Measurements from ENCODE around the gene OPN1MW2.
"Not testable (repeated sequence)": the region's sequence is repeated elsewhere in the genome, so short reads cannot be mapped to it uniquely, and the experiment has no call there.

Gene OPN1MW2

DNA sequence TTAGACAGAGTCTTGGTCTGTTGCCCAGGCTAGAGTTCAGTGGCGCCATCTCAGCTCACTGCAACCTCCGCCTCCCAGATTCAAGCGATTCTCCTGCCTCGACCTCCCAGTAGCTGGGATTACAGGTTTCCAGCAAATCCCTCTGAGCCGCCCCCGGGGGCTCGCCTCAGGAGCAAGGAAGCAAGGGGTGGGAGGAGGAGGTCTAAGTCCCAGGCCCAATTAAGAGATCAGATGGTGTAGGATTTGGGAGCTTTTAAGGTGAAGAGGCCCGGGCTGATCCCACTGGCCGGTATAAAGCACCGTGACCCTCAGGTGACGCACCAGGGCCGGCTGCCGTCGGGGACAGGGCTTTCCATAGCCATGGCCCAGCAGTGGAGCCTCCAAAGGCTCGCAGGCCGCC lies at the start of gene OPN1MW2:
Gene OPN1MW2, plus strand, starts transcription at position 301 of the 400 bp plus-strand sequence. Its CDS starts 60 bp downstream, at position 361.
- not testable (repeated sequence) for DNase-seq (ENCODE audit: low spot score)

DNA sequence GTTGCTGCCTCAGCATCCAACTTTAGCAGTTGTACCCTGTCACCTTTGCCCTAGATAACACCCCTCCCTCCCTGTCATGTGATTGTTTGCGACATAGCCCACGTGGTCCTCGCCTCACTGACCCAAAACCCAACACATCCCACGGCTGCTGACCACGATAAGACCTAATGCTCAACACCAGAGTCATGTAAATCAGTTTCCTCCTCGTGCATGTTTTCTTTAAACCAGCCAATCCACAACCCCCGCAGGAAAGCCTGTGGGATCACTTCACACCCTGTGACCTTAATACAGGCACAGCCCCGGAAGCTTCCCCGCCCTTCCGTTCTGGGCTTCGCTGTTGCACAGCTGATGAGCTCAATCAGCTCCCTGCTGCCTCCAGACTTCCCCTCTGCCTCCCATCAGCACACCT lies 47.0 kb upstream of the OPN1MW2 start:
- not testable (repeated sequence) for DNase-seq (ENCODE audit: low spot score)

DNA sequence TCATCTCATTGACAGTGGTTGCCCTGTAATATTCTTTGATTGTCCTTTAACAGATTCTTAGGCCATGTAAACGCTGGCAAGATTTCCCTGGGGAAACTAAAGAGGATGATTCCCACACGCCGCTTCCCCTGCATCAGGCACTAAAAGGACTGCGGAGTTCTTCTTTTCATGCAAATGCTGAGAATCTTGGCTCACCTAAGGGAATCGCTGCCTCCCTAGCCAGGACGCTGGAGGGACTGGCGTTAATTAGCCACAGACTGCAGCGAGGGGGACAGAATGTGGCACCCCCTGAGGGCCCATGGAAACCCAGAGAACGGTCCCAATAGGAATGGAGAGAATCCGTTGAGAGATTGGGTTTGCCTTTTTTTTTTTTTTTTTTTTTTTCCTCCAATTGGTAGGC lies 45.2 kb upstream of the OPN1MW2 start:
- not testable (repeated sequence) for DNase-seq (ENCODE audit: low spot score)

DNA sequence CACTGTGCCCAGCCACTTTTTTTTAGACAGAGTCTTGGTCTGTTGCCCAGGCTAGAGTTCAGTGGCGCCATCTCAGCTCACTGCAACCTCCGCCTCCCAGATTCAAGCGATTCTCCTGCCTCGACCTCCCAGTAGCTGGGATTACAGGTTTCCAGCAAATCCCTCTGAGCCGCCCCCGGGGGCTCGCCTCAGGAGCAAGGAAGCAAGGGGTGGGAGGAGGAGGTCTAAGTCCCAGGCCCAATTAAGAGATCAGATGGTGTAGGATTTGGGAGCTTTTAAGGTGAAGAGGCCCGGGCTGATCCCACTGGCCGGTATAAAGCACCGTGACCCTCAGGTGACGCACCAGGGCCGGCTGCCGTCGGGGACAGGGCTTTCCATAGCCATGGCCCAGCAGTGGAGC lies 37.3 kb upstream of the OPN1MW2 start, which contains the start of gene OPN1MW:
Gene OPN1MW, plus strand, starts transcription at position 301 of the 400 bp plus-strand sequence. Its CDS starts 82 bp downstream, at position 383.
- not testable (repeated sequence) for DNase-seq (ENCODE audit: low spot score)

DNA sequence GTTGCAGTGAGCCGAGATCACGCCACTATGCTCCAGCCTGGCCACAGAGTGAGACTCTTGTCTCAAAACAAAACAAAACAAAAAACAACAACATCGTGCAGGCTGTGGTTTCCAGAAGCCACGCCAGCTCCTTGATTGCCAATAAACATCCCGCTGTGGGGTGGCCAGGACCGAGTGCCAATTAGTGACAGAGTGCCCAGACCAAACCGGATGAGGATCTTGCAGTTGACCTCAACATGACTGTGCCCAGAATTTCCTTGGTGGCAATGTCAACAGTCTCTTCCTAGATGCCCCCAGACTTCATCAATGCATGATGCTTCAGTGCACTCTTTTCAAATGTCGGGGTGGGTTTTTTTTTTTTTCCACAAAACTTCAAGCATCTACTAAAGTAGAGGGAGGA lies 35.8 kb upstream of the OPN1MW2 start:
- DNase-seq (ENCODE audit: low spot score), result not testable (repeated sequence)

DNA sequence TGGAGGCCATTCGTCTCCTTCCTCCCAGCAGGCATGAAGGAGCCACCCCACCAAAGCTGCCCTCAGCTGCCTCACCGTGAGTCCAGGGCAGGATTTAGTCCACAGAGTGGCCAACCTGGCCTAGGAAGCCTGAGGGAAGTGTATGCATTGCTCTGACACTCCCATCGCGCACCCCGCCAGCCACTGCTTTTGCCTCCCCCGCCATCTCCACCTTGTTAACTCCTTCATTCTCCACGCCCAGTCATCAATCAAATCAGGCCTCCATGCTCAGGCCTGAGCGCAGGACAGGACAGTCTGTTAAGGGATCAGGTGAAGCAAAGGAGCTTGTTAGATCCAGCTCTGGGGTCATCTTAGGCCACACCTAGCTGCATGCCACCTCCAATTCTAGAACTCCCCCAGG lies 26.7 kb upstream of the OPN1MW2 start:
- not testable (repeated sequence) for DNase-seq (ENCODE audit: low spot score)

DNA sequence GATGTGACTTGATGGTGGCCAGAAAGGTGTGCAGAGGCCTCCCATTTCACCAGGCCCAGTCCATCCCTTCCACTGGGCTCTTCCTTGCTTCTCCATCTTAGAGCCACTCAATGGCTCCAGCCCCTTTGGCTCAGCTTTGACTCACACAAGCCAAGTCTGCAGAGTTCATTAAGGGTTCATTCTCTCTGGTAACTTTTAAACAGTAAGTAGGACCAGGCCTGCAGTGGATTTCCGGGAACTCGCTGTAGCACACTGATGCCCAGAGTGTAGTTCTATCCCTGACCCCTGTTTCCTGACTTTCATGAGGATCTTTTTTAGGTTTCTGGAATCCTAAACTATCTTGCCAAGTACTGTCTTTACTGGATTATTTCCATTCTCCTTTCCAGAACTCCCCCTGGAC lies 25.2 kb upstream of the OPN1MW2 start:
- not testable (repeated sequence) for DNase-seq (ENCODE audit: low spot score)

DNA sequence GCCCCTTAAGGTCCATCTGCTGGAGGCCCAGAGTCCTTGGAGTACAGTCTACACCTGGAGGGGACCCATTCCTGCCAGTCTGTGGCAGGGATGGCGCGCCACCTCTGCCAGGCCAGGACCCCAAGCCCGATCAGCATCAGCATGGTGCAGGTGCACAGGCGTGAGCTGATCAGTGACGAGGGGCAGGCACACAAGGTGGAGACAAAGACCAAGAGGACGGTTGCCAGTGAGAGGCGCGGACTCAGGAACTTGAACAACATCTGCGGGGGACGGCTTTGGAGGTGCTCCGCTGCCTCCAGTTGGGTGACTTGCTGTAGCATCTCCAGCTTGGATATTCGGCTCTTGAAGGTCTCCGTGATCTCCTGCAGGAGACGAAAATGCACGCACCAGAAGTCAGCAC lies 23.1 kb upstream of the OPN1MW2 start:
- not testable (repeated sequence) for DNase-seq (ENCODE audit: low spot score)

DNA sequence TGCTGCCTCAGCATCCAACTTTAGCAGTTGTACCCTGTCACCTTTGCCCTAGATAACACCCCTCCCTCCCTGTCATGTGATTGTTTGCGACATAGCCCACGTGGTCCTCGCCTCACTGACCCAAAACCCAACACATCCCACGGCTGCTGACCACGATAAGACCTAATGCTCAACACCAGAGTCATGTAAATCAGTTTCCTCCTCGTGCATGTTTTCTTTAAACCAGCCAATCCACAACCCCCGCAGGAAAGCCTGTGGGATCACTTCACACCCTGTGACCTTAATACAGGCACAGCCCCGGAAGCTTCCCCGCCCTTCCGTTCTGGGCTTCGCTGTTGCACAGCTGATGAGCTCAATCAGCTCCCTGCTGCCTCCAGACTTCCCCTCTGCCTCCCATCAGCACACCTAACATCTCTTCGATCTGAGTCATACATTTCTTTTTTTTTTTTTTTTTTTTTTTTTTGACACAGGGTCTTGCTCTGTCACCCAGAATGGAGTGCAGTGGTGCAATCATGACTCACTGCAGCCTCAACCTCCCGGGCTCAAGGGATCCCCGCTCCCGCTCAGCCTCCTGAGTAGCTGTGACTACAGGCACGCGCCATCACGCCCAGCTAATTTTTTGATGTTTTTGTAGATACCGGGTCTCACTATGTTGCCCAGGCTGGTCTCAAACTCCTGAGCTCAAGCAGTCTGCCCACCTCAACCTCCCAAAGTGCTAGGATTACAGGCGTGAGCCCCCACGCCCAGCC lies 9.7 kb upstream of the OPN1MW2 start:
- DNase-seq (ENCODE audit: low spot score), result not testable (repeated sequence)

DNA sequence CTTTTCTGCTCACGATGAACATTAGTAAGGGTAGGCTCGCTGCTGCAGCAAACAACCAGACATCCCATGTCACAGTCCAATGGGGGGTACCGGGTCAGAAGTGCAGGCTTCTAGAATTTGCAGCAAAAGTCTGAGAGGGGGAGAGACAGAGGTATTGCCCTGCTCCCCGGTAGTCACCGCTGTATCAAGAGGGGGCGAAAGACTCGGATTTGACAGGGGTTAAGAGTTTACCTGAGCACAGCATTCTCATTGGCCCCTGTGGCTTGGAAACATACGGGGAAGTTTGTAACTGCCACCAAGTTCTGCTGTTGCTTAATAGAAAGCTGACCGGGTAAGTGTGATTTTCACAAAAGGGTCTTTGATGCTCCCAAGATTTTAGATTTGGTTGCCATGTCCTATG lies 8.5 kb upstream of the OPN1MW2 start:
- DNase-seq (ENCODE audit: low spot score), result not testable (repeated sequence)

DNA sequence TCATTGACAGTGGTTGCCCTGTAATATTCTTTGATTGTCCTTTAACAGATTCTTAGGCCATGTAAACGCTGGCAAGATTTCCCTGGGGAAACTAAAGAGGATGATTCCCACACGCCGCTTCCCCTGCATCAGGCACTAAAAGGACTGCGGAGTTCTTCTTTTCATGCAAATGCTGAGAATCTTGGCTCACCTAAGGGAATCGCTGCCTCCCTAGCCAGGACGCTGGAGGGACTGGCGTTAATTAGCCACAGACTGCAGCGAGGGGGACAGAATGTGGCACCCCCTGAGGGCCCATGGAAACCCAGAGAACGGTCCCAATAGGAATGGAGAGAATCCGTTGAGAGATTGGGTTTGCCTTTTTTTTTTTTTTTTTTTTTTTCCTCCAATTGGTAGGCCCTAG lies 8.1 kb upstream of the OPN1MW2 start:
- DNase-seq (ENCODE audit: low spot score), result not testable (repeated sequence)

DNA sequence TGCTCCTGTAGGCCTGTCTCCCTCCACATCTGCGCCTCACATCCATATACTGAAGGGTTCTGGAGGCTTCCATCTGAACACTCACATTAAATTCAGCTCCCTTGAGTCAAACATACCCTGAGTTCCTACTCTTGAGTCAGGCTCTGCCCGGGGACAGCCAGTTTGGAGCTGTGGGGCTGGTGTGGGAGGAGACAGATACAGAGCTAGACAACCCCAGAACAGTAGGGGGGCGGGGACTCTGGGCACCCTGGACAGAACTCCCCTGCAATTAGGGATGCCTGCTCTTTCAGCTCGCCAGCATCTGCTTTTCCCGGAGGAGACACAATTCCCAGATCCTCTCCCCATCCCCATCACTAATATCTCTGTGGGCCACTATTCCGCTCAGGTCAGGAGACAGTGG lies 5.7 kb downstream of the OPN1MW2 start:
- not testable (repeated sequence) for DNase-seq (ENCODE audit: low spot score)

DNA sequence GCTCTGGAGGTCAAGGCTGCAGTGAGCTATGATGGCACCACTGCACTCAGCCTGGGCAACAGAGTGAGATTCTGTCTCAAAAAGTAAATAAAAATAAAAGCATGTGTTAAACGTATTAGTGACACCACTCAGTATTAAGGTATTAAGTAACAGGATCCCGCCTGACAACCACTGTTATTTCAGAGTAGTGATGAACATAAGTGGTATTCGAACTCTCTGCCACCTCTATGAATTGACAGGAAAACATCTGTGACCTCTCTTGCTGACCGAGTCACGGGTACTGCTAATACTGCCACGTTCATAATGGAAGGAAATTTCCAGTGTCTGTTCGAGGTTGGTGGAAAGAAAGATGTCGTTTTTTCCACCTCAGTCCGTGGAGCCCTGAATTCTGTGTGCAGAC lies 7.2 kb downstream of the OPN1MW2 start:
- DNase-seq (ENCODE audit: low spot score), result not testable (repeated sequence)

DNA sequence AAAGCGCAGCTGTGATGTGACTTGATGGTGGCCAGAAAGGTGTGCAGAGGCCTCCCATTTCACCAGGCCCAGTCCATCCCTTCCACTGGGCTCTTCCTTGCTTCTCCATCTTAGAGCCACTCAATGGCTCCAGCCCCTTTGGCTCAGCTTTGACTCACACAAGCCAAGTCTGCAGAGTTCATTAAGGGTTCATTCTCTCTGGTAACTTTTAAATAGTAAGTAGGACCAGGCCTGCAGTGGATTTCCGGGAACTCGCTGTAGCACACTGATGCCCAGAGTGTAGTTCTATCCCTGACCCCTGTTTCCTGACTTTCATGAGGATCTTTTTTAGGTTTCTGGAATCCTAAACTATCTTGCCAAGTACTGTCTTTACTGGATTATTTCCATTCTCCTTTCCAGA lies 11.9 kb downstream of the OPN1MW2 start:
- not testable (repeated sequence) for DNase-seq (ENCODE audit: low spot score)

DNA sequence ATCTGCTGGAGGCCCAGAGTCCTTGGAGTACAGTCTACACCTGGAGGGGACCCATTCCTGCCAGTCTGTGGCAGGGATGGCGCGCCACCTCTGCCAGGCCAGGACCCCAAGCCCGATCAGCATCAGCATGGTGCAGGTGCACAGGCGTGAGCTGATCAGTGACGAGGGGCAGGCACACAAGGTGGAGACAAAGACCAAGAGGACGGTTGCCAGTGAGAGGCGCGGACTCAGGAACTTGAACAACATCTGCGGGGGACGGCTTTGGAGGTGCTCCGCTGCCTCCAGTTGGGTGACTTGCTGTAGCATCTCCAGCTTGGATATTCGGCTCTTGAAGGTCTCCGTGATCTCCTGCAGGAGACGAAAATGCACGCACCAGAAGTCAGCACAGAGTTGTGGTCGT lies 14.1 kb downstream of the OPN1MW2 start:
- not testable (repeated sequence) for DNase-seq (ENCODE audit: low spot score)

DNA sequence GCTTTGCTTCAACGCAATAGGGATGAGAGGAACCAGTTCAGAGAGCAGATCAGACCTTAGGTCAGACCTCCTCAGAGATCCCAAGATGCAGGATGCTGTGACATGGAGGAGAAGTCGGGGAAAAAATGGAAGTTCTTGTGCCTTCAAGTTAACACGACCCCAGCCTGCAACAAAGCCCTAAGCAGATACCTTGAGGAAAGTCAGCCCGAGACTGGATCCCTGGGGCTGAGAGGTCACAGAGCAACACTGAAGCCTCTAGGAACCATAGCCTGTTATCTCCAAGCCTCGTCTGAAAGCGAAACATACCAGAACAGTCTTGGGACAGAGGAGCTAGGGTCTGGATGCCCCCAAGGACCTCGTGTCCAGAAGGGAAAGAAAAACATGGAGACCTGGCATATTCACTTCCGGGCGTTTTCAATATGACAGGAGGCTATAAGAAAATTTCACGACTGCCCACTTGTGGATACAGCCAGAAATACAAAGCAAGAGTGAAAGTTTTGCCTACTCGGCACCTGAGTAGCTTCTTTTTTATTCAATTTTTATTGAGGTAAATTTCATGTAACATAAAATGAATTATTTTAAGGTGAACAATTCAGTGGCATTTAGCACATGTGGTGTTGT lies 19.5 kb downstream of the OPN1MW2 start:
- DNase-seq (ENCODE audit: low spot score), result not testable (repeated sequence)

DNA sequence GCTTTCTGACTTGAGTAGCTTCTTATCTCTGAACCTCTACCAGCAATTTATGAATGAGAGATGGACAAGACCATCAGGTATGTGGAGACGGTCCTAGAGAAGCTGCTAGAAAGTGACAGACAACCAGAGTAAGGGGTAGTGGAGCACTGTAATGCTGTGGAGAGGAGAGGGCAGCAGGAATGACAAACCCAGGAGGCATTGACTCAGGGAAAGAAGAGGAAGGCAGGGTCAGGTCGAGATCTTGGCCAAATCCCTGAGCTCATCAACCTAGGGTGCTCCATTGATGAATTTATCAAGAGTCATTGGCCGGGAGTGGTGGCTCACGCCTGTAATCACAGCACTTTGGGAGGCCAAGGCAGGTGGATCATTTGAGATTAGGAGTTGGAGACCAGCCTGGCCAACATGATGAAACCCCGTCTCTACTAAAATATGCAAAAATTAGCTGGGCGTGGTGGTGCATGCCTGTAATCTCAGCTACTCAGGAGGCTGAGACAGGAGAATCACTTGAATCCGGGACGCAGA lies 20.5 kb downstream of the OPN1MW2 start:
- not testable (repeated sequence) for DNase-seq (ENCODE audit: low spot score)

DNA sequence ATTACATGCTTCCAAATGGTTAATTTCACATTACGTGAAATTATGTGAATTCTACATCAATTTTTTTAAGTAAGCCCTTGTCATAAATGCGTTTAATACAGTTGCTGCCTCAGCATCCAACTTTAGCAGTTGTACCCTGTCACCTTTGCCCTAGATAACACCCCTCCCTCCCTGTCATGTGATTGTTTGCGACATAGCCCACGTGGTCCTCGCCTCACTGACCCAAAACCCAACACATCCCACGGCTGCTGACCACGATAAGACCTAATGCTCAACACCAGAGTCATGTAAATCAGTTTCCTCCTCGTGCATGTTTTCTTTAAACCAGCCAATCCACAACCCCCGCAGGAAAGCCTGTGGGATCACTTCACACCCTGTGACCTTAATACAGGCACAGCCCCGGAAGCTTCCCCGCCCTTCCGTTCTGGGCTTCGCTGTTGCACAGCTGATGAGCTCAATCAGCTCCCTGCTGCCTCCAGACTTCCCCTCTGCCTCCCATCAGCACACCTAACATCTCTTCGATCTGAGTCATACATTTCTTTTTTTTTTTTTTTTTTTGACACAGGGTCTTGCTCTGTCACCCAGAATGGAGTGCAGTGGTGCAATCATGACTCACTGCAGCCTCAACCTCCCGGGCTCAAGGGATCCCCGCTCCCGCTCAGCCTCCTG lies 28.0 kb downstream of the OPN1MW2 start:
- not testable (repeated sequence) for DNase-seq (ENCODE audit: low spot score)

DNA sequence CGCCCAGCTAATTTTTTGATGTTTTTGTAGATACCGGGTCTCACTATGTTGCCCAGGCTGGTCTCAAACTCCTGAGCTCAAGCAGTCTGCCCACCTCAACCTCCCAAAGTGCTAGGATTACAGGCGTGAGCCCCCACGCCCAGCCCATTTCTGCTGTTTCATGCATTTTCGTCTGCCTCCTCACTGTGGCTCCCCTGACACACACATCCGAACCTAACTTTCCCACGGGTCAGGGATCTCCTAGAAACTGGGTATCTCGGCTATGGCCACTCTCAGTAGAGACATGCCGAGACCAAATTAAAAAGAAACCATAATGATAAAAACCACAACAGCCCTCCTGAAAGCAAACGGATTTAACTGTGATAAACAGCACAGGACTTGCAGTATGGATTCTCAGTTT lies 28.5 kb downstream of the OPN1MW2 start:
- DNase-seq (ENCODE audit: low spot score), result not testable (repeated sequence)

DNA sequence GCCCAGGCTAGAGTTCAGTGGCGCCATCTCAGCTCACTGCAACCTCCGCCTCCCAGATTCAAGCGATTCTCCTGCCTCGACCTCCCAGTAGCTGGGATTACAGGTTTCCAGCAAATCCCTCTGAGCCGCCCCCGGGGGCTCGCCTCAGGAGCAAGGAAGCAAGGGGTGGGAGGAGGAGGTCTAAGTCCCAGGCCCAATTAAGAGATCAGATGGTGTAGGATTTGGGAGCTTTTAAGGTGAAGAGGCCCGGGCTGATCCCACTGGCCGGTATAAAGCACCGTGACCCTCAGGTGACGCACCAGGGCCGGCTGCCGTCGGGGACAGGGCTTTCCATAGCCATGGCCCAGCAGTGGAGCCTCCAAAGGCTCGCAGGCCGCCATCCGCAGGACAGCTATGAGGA lies 37.7 kb downstream of the OPN1MW2 start, which contains the start of gene OPN1MW3:
Gene OPN1MW3, plus strand, starts transcription at position 301 of the 400 bp plus-strand sequence. Its CDS starts 38 bp downstream, at position 339.
- not testable (repeated sequence) for DNase-seq (ENCODE audit: low spot score)

DNA sequence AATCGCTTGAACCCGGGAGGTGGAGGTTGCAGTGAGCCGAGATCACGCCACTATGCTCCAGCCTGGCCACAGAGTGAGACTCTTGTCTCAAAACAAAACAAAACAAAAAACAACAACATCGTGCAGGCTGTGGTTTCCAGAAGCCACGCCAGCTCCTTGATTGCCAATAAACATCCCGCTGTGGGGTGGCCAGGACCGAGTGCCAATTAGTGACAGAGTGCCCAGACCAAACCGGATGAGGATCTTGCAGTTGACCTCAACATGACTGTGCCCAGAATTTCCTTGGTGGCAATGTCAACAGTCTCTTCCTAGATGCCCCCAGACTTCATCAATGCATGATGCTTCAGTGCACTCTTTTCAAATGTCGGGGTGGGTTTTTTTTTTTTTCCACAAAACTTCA lies 39.2 kb downstream of the OPN1MW2 start:
- DNase-seq (ENCODE audit: low spot score), result not testable (repeated sequence)

DNA sequence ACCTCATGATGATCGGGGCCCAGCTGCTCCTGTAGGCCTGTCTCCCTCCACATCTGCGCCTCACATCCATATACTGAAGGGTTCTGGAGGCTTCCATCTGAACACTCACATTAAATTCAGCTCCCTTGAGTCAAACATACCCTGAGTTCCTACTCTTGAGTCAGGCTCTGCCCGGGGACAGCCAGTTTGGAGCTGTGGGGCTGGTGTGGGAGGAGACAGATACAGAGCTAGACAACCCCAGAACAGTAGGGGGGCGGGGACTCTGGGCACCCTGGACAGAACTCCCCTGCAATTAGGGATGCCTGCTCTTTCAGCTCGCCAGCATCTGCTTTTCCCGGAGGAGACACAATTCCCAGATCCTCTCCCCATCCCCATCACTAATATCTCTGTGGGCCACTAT lies 43.5 kb downstream of the OPN1MW2 start:
- not testable (repeated sequence) for DNase-seq (ENCODE audit: low spot score)
